ENCODE measurements around the gene ANKRD37. TPM values are rescaled to one million over a fixed set of nuclear protein-coding genes. Genes with fewer than 3 reads are reported as not detected.

The ANKRD37 gene
- total RNA-seq, 4 donors from 2014 or later: 8.0 to 20.4 (median 10.9) TPM

GRCh38 chr4:185398618-185399017 is 2.0 kb downstream of the ANKRD37 start:
- Histone ChIP-seq H3K4me3 (no peak overlapping the region), H3K9me3 (no peaks in the 10 kb centered on the region), H3K36me3 (peaks cover 33% of the 10 kb centered on the region), H3K4me1 (peaks cover 43% of the 10 kb centered on the region), H3K27me3 (no peaks in the 10 kb centered on the region), H3K27ac (no peak overlapping the region)
- 13% methylated on average over 2 of the region's 2 CpGs for WGBS
- no peak for TF ChIP-seq POLR2AphosphoS5 (IDR thresholded peaks at IDR 0.05)
- TF ChIP-seq POLR2A (IDR thresholded peaks at IDR 0.05): no peak
- no peak for TF ChIP-seq EP300 (IDR thresholded peaks at IDR 0.05)
- TF ChIP-seq, protein P1, sequence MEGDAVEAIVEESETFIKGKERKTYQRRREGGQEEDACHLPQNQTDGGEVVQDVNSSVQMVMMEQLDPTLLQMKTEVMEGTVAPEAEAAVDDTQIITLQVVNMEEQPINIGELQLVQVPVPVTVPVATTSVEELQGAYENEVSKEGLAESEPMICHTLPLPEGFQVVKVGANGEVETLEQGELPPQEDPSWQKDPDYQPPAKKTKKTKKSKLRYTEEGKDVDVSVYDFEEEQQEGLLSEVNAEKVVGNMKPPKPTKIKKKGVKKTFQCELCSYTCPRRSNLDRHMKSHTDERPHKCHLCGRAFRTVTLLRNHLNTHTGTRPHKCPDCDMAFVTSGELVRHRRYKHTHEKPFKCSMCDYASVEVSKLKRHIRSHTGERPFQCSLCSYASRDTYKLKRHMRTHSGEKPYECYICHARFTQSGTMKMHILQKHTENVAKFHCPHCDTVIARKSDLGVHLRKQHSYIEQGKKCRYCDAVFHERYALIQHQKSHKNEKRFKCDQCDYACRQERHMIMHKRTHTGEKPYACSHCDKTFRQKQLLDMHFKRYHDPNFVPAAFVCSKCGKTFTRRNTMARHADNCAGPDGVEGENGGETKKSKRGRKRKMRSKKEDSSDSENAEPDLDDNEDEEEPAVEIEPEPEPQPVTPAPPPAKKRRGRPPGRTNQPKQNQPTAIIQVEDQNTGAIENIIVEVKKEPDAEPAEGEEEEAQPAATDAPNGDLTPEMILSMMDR (IDR thresholded peaks at IDR 0.05): no peak
- no peak for DNase-seq (ENCODE audit: low spot score in 2 of 2)

DNA sequence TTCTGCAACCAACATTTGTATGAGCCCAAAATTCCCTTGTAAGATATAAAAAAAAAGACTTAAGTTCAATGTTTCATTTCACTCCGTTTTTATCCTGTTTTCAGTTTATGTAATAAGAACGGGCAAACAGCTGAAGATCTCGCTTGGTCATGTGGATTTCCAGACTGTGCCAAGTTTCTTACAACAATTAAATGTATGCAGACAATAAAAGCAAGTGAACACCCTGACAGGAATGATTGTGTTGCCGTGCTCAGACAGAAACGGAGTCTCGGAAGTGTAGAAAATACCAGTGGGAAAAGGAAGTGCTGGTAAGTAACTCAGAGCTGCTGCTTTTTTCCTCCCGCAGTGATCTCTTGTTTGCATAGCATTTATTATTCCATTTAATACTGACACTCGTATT is 2.8 kb downstream of the ANKRD37 start:
- Histone ChIP-seq H3K36me3 (peaks cover 35% of the 10 kb centered on the region), H3K4me3 (peak overlapping the region; percentile 9), H3K27ac (no peak overlapping the region), H3K9me3 (no peaks in the 10 kb centered on the region), H3K27me3 (no peaks in the 10 kb centered on the region), H3K4me1 (peaks cover 40% of the 10 kb centered on the region)
- WGBS: 39% methylated on average over 8 of the region's 8 CpGs
- DNase-seq (ENCODE audit: low spot score in 2 of 2): no peak
- TF ChIP-seq, protein P1 (IDR thresholded peaks at IDR 0.05): no peak
- TF ChIP-seq POLR2AphosphoS5 (IDR thresholded peaks at IDR 0.05) (no peak), EP300 (IDR thresholded peaks at IDR 0.05) (no peak)

- Histone ChIP-seq H3K4me1 (peaks cover 11% of the 10 kb centered on the region), H3K27me3 (no peaks in the 10 kb centered on the region), H3K36me3 (peaks cover 53% of the 10 kb centered on the region), H3K4me3 (no peak overlapping the region), H3K9me3 (no peaks in the 10 kb centered on the region), H3K27ac (no peak overlapping the region)
- DNase-seq (ENCODE audit: low spot score in 2 of 2): no peak
- TF ChIP-seq POLR2A (IDR thresholded peaks at IDR 0.05): no peak
- no peak for TF ChIP-seq POLR2AphosphoS5 (IDR thresholded peaks at IDR 0.05)
- TF ChIP-seq, protein P1 (IDR thresholded peaks at IDR 0.05): no peak
- no peak for TF ChIP-seq EP300 (IDR thresholded peaks at IDR 0.05)
- WGBS: 98% methylated on average over 4 of the region's 4 CpGs
Measured at GRCh38 chr4:185404031-185404430, 7.4 kb downstream of the ANKRD37 start.

GRCh38 chr4:185405296-185405999 is 8.8 kb downstream of the ANKRD37 start:
- no peak for DNase-seq (ENCODE audit: low spot score in 2 of 2)
- Histone ChIP-seq H3K4me3 (no peak overlapping the region), H3K27ac (no peak overlapping the region), H3K9me3 (no peaks in the 10 kb centered on the region), H3K27me3 (no peaks in the 10 kb centered on the region), H3K4me1 (no peaks in the 10 kb centered on the region), H3K36me3 (peaks cover 57% of the 10 kb centered on the region)
- WGBS: 96% methylated on average over 6 of the region's 6 CpGs
- TF ChIP-seq EP300 (IDR thresholded peaks at IDR 0.05) (no peak), POLR2A (IDR thresholded peaks at IDR 0.05) (no peak), POLR2AphosphoS5 (IDR thresholded peaks at IDR 0.05) (no peak)
- TF ChIP-seq, protein P1 (IDR thresholded peaks at IDR 0.05): no peak

DNA sequence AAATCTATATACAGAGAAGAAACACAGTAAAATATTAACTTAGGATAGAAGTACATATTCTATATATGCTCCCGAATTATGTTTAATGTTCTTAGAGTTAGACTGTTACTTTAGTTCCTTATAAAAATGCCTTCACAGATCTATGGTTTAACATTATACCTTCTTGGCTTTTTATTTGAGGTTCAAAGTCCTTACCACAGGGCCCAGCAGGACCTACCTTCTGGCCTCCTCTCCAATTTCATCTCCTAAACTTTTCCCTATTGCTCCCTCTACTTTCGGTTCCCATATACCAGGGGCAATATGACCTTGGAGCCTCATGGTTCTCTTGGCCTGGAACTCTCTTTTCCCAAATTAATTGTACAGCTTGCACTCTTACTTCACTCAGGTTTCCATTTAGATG is 11.8 kb downstream of the ANKRD37 start:
- 97% methylated on average over 2 of the region's 2 CpGs for WGBS
- Histone ChIP-seq H3K4me3 (no peak overlapping the region), H3K27ac (no peak overlapping the region), H3K27me3 (no peaks in the 10 kb centered on the region), H3K4me1 (no peaks in the 10 kb centered on the region), H3K36me3 (peaks cover 45% of the 10 kb centered on the region), H3K9me3 (no peaks in the 10 kb centered on the region)
- DNase-seq (ENCODE audit: low spot score in 2 of 2): no peak
- no peak for TF ChIP-seq POLR2AphosphoS5 (IDR thresholded peaks at IDR 0.05)

DNA sequence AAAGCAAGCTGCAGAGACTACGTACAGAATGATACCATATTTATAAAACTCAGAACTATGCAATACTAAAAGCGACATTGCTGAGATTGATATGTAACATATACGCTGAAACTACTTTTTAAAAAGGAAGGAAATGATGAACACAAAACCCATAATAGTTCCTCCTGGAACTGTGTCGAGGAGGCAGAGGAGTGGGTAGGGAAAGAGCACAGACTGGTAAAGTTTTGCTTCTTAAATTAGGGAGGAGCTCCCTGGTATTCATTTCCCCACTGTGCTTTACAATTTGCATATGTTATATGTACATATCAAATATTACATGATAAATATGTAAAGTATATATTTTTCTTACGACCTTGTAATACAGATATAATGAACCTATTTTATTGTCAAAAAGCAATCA is 15.2 kb downstream of the ANKRD37 start:
- Histone ChIP-seq H3K4me1 (no peaks in the 10 kb centered on the region), H3K27ac (no peak overlapping the region), H3K9me3 (no peaks in the 10 kb centered on the region), H3K27me3 (no peaks in the 10 kb centered on the region), H3K4me3 (no peak overlapping the region), H3K36me3 (peaks cover 47% of the 10 kb centered on the region)
- DNase-seq (ENCODE audit: low spot score in 2 of 2): no peak
- 67% methylated on average over 5 of the region's 5 CpGs for WGBS
- TF ChIP-seq EP300 (IDR thresholded peaks at IDR 0.05): no peak
- TF ChIP-seq, protein P1 (IDR thresholded peaks at IDR 0.05): no peak
- TF ChIP-seq POLR2A (IDR thresholded peaks at IDR 0.05): no peak
- TF ChIP-seq POLR2AphosphoS5 (IDR thresholded peaks at IDR 0.05): no peak
